Measurements from ENCODE around the gene PRKAB1. TPM values are rescaled to one million over a fixed set of nuclear protein-coding genes. Genes with fewer than 3 reads are reported as not detected.
A peak's percentile ranks its signal among the peaks of the same experiment; 100 is the strongest.

PRKAB1 gene
- total and polyA plus RNA-seq, 9 of the 15 experiments (the other 6 are each of a cell fraction or from before 2014, with no cell fraction given): 32.6 to 94.2 (median 63.8) TPM

- TF ChIP-seq, protein P1, sequence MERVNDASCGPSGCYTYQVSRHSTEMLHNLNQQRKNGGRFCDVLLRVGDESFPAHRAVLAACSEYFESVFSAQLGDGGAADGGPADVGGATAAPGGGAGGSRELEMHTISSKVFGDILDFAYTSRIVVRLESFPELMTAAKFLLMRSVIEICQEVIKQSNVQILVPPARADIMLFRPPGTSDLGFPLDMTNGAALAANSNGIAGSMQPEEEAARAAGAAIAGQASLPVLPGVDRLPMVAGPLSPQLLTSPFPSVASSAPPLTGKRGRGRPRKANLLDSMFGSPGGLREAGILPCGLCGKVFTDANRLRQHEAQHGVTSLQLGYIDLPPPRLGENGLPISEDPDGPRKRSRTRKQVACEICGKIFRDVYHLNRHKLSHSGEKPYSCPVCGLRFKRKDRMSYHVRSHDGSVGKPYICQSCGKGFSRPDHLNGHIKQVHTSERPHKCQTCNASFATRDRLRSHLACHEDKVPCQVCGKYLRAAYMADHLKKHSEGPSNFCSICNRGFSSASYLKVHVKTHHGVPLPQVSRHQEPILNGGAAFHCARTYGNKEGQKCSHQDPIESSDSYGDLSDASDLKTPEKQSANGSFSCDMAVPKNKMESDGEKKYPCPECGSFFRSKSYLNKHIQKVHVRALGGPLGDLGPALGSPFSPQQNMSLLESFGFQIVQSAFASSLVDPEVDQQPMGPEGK (CRISPR knock-in tag; IDR thresholded peaks at IDR 0.05; ENCODE audit: borderline replicate concordance): no peak
- no peak for TF ChIP-seq ZNF668 (CRISPR knock-in tag; IDR thresholded peaks at IDR 0.05)
- TF ChIP-seq, protein P2, sequence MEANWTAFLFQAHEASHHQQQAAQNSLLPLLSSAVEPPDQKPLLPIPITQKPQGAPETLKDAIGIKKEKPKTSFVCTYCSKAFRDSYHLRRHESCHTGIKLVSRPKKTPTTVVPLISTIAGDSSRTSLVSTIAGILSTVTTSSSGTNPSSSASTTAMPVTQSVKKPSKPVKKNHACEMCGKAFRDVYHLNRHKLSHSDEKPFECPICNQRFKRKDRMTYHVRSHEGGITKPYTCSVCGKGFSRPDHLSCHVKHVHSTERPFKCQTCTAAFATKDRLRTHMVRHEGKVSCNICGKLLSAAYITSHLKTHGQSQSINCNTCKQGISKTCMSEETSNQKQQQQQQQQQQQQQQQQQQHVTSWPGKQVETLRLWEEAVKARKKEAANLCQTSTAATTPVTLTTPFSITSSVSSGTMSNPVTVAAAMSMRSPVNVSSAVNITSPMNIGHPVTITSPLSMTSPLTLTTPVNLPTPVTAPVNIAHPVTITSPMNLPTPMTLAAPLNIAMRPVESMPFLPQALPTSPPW (CRISPR knock-in tag; IDR thresholded peaks at IDR 0.05): no peak
- no peak for TF ChIP-seq YBX1 (IDR thresholded peaks at IDR 0.05)
- no peak for TF ChIP-seq EGR1 (conservative IDR thresholded peaks at IDR 0.05)
- TF ChIP-seq CBX5 (IDR thresholded peaks at IDR 0.05; ENCODE audit: borderline replicate concordance, low read depth): no peak
- TF ChIP-seq NCOA6 (IDR thresholded peaks at IDR 0.05): no peak
- no peak for TF ChIP-seq ZFP30 (CRISPR knock-in tag; IDR thresholded peaks at IDR 0.05; ENCODE audit: borderline replicate concordance)
- TF ChIP-seq PHB2 (IDR thresholded peaks at IDR 0.05; ENCODE audit: low read depth): peak; percentile 36; the same call in 1 of the 2 replicates
- TF ChIP-seq FOXK1 (CRISPR knock-in tag; IDR thresholded peaks at IDR 0.05; ENCODE audit: borderline replicate concordance): no peak
- peak; percentile 80 for TF ChIP-seq CBFA2T2 (conservative IDR thresholded peaks at IDR 0.05)
- TF ChIP-seq, protein P3, sequence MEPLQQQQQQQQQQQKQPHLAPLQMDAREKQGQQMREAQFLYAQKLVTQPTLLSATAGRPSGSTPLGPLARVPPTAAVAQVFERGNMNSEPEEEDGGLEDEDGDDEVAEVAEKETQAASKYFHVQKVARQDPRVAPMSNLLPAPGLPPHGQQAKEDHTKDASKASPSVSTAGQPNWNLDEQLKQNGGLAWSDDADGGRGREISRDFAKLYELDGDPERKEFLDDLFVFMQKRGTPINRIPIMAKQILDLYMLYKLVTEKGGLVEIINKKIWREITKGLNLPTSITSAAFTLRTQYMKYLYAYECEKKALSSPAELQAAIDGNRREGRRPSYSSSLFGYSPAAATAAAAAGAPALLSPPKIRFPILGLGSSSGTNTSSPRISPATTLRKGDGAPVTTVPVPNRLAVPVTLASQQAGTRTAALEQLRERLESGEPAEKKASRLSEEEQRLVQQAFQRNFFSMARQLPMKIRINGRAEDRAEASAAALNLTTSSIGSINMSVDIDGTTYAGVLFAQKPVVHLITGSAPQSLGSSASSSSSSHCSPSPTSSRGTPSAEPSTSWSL (CRISPR knock-in tag; IDR thresholded peaks at IDR 0.05; ENCODE audit: borderline replicate concordance): no peak
- no peak for TF ChIP-seq SAFB (IDR thresholded peaks at IDR 0.05; ENCODE audit: borderline replicate concordance, low read depth, low read length)
- TF ChIP-seq BRF1 (IDR thresholded peaks at IDR 0.05; ENCODE audit: borderline replicate concordance, extremely low read depth, insufficient read length): no peak
- no peak; the same call in 1 of the 2 replicates for TF ChIP-seq DMBX1 (CRISPR knock-in tag; IDR thresholded peaks at IDR 0.05; ENCODE audit: borderline replicate concordance)
- TF ChIP-seq NCOA1 (IDR thresholded peaks at IDR 0.05; ENCODE audit: low read depth): no peak
- TF ChIP-seq ARHGAP35 (IDR thresholded peaks at IDR 0.05; ENCODE audit: partially characterized antibody): no peak
- TF ChIP-seq NFE2L1 (tag; IDR thresholded peaks at IDR 0.05; ENCODE audit: borderline replicate concordance, low read depth): no peak
- TF ChIP-seq NELFE (IDR thresholded peaks at IDR 0.05; ENCODE audit: insufficient read depth, insufficient read length): no peak
- TF ChIP-seq HMG20B (CRISPR knock-in tag; IDR thresholded peaks at IDR 0.05): no peak
- no peak for TF ChIP-seq ARID3A (IDR thresholded peaks at IDR 0.05; ENCODE audit: borderline replicate concordance, low read depth, low read length)
- TF ChIP-seq, protein P4, sequence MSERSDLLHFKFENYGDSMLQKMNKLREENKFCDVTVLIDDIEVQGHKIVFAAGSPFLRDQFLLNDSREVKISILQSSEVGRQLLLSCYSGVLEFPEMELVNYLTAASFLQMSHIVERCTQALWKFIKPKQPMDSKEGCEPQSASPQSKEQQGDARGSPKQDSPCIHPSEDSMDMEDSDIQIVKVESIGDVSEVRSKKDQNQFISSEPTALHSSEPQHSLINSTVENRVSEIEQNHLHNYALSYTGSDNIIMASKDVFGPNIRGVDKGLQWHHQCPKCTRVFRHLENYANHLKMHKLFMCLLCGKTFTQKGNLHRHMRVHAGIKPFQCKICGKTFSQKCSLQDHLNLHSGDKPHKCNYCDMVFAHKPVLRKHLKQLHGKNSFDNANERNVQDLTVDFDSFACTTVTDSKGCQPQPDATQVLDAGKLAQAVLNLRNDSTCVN (CRISPR knock-in tag; IDR thresholded peaks at IDR 0.05): no peak
Measured at GRCh38 chr12:119661882-119662281, 6.1 kb upstream of the PRKAB1 start (continued).

Data from K562 (cell line).